Ishikawa (cell line): ENCODE results near the gene SHB.

Experiments
- CEBPB ChIP-seq: IDR thresholded peaks from 2 replicates; pipeline ENCODE4 v1.6.1; 2012
- EGR1 ChIP-seq: IDR thresholded peaks from 2 replicates; pipeline ENCODE4 v1.6.1; 2012
- EP300 ChIP-seq: IDR thresholded peaks from 2 replicates; pipeline ENCODE4 v1.6.1; 2012; ENCODE audit warnings: borderline replicate concordance
- NFIC ChIP-seq: IDR thresholded peaks from 2 replicates; pipeline ENCODE4 v1.6.1; 2012
- RAD21 ChIP-seq: IDR thresholded peaks from 2 replicates; pipeline ENCODE4 v1.6.1; 2012; ENCODE audit warnings: low read depth
- TEAD4 ChIP-seq: IDR thresholded peaks from 2 replicates; pipeline ENCODE4 v1.6.1; 2012
- YY1 ChIP-seq: IDR thresholded peaks from 2 replicates; pipeline ENCODE4 v1.6.1; 2012; ENCODE audit warnings: low read depth
- ZBTB7A ChIP-seq: IDR thresholded peaks from 2 replicates; pipeline ENCODE4 v1.6.1; 2012; ENCODE audit warnings: low read depth
- TF ChIP-seq, protein P1 (sequence below): IDR thresholded peaks from 2 replicates; pipeline ENCODE4 v1.6.1; 2012
- TF ChIP-seq, protein P2 (sequence below): IDR thresholded peaks from 2 replicates; pipeline ENCODE4 v1.6.1; 2012

DNA sequence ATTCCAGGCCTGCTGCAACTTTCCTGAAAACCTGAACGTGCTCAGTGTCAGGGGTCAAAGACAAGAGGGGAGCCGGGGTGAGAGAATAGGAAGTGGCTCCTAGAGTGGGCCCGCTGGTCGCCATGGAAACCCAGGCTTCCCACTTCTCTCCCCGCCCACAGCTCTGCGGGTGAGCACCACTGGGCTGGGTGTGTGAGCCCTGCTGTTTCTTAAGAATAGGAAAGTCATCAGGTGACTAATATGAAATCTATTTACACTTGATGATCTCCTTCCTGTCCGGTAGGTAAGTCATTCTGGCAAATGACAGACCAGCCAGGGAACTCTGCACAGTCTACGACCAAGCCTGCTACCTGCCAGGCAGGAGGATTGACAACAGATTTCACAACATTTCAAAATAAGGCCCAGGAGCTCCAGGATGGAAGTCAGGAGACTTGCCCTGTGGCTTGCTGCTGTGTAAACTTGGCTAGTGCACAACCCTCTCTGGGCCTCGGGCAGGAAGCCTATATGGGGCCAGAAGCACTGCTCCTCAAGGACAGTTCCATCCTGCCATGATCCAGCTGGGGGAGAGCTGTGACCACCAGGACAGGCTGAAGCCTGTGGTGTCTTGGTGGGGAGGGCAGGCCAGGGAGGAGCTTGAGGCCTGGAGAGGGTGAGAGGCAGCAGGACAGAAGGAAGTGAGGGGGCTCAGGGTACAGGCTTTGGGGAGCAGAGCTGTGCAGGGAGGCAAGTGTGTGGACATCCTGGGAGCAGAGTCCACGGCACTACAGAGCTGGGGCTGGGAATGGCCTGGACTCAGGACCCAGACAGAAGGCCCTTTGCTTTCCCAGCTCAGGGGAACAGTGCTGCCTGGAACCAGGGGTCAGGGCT is 60.6 kb downstream of the SHB start:
- peak; percentile 80; the same call in 1 of the 2 replicates for TF ChIP-seq EP300
- TF ChIP-seq, protein P1, sequence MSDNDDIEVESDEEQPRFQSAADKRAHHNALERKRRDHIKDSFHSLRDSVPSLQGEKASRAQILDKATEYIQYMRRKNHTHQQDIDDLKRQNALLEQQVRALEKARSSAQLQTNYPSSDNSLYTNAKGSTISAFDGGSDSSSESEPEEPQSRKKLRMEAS = no peak
- TF ChIP-seq RAD21 = no peak
- peak; percentile 69 for TF ChIP-seq TEAD4
- TF ChIP-seq CEBPB = peak; percentile 89
- TF ChIP-seq, protein P2, sequence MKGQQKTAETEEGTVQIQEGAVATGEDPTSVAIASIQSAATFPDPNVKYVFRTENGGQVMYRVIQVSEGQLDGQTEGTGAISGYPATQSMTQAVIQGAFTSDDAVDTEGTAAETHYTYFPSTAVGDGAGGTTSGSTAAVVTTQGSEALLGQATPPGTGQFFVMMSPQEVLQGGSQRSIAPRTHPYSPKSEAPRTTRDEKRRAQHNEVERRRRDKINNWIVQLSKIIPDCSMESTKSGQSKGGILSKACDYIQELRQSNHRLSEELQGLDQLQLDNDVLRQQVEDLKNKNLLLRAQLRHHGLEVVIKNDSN = 0 out of 2 replicates have a peak, but pooled peaks have one; percentile 19
- no peak for TF ChIP-seq NFIC
- TF ChIP-seq YY1 = no peak
- no peak for TF ChIP-seq ZBTB7A
- TF ChIP-seq EGR1 = no peak
